ENCODE measurements around the gene KLHDC3.

DNA sequence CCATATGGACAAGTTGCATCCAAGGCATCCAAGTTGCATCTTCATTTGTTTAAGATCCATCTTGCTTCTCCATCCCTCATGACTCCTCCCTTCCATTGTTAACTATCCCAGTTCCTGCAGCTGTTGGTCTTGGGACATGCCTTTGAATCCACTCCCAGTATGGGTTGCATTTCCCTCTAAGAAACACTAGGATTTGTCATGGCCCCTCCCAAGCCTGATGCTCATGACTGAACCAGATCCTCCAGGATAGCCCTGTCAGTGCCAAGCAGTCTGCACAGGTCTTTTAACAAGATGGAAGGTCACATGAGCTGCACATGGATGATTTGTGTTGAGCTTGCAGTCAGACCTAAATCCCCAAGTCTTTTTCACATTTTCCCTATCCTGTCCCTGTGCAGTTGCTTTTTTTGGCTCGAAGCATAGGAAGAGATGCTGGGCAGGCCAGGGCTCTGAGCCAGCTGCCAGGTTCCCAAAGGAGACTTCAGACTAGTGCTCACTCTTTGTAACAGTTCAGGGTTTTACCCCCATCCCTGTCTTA lies 25.5 kb upstream of the KLHDC3 start:
- TF ChIP-seq, protein P1, sequence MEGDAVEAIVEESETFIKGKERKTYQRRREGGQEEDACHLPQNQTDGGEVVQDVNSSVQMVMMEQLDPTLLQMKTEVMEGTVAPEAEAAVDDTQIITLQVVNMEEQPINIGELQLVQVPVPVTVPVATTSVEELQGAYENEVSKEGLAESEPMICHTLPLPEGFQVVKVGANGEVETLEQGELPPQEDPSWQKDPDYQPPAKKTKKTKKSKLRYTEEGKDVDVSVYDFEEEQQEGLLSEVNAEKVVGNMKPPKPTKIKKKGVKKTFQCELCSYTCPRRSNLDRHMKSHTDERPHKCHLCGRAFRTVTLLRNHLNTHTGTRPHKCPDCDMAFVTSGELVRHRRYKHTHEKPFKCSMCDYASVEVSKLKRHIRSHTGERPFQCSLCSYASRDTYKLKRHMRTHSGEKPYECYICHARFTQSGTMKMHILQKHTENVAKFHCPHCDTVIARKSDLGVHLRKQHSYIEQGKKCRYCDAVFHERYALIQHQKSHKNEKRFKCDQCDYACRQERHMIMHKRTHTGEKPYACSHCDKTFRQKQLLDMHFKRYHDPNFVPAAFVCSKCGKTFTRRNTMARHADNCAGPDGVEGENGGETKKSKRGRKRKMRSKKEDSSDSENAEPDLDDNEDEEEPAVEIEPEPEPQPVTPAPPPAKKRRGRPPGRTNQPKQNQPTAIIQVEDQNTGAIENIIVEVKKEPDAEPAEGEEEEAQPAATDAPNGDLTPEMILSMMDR (IDR thresholded peaks at IDR 0.05), result no peak
- no peak for TF ChIP-seq POLR2A (IDR thresholded peaks at IDR 0.05)

Data from thyroid gland (tissue), 4 donors.